ENCODE measurements around the gene TMEM40.

Gene TMEM40

DNA sequence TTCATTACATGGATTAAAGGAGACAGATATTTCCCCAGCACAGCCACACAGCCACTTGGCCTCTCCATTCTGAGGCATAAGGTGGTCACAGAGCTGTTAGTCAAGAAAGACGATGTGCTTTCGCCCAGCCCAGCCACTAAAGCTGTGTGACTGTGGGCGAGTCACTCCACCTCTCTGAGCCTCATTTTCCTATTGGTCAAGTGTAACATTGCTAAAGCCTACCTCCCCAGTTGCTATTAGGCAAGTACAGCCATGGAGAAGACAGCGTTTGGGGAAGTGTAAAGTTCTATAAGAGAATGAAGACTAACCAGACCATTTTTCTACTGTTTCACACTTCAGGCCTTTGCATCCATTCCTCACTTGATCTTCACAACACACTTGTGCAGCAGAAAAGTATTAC is 24.1 kb downstream of the TMEM40 start:
- Histone ChIP-seq H3K4me3 (ENCODE audit: low read length in 2 of 2) (no peak overlapping the region), H3K18ac (ENCODE audit: low read length) (no peak overlapping the region), H2BK5ac (ENCODE audit: low read length) (no peak overlapping the region), H2AFZ (ENCODE audit: low read length) (no peak overlapping the region), H2AK5ac (ENCODE audit: low read depth, low read length) (no peak overlapping the region), H3K9me3 (replicated peaks in 1 of 2; ENCODE audit: control insufficient read depth in 2 of 2, insufficient read depth in 1 of 2, low read depth in 1 of 2, low read length in 2 of 2) (no peaks in the 10 kb centered on the region), H3K36me3 (replicated peaks in 1 of 2; ENCODE audit: control insufficient read depth in 2 of 2, insufficient read depth in 2 of 2, low read length in 2 of 2) (no peaks in the 10 kb centered on the region), H3K27ac (replicated peaks; ENCODE audit: low read length) (no peak overlapping the region), H4K8ac (ENCODE audit: low read depth, low read length) (no peak overlapping the region), H3K14ac (ENCODE audit: low read length) (no peak overlapping the region), H2BK15ac (ENCODE audit: low read length) (no peak overlapping the region), H3K9ac (ENCODE audit: low read depth, low read length, poor library complexity) (no peak overlapping the region), H4K91ac (ENCODE audit: low read depth, low read length, poor library complexity) (no peak overlapping the region), H2BK120ac (ENCODE audit: low read depth, low read length) (no peak overlapping the region), H3K27me3 (ENCODE audit: control insufficient read depth in 3 of 3, insufficient read depth in 3 of 3, low read depth in 1 of 3, low read length in 3 of 3) (no peaks in the 10 kb centered on the region), H3K4me1 (ENCODE audit: control insufficient read depth in 2 of 2, insufficient read depth in 1 of 2, low read depth in 1 of 2, low read length in 2 of 2) (no peaks in the 10 kb centered on the region), H3K79me1 (ENCODE audit: low read depth, low read length) (no peaks in the 10 kb centered on the region), H3K4ac (ENCODE audit: low read length) (no peak overlapping the region), H2BK12ac (ENCODE audit: low read length) (no peak overlapping the region), H3K4me2 (ENCODE audit: insufficient read depth, low read length, poor library complexity, severe bottlenecking) (no peak overlapping the region), H3K23ac (ENCODE audit: low read depth, low read length, poor library complexity) (no peak overlapping the region)
- WGBS, 2 donors (ENCODE audit: extremely low coverage in 2 of 2, insufficient read length in 2 of 2, insufficient replicate concordance in 1 of 2), result no CpG with 5 or more reads among the region's 4 CpGs
- DNase-seq (ENCODE audit: low spot score), result no peak

DNA sequence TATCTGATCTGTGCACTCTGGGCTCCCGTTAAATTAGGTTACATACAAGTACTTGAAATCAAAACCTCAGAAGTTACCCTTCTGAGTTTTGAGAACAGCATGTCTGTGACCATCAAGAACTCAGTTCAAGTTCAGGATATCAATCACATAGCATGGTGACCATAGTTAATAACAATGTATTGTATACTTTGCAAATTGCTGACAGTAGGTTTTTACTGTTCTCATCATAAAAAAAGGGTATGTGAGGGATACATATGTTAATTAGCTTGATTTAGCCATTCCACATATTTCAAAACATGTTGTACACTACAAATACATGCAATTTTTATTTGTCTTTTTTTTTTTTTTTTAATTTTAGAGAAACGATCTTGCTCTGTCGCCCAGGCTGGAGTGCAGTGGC is 25.5 kb downstream of the TMEM40 start:
- no peaks in the 10 kb centered on the region for H3K9me3 ChIP-seq (replicated peaks in 1 of 2; ENCODE audit: control insufficient read depth in 2 of 2, insufficient read depth in 1 of 2, low read depth in 1 of 2, low read length in 2 of 2)
- WGBS, 2 donors (ENCODE audit: extremely low coverage in 2 of 2, insufficient read length in 2 of 2, insufficient replicate concordance in 1 of 2), result no CpG with 5 or more reads among the region's 3 CpGs

DNA sequence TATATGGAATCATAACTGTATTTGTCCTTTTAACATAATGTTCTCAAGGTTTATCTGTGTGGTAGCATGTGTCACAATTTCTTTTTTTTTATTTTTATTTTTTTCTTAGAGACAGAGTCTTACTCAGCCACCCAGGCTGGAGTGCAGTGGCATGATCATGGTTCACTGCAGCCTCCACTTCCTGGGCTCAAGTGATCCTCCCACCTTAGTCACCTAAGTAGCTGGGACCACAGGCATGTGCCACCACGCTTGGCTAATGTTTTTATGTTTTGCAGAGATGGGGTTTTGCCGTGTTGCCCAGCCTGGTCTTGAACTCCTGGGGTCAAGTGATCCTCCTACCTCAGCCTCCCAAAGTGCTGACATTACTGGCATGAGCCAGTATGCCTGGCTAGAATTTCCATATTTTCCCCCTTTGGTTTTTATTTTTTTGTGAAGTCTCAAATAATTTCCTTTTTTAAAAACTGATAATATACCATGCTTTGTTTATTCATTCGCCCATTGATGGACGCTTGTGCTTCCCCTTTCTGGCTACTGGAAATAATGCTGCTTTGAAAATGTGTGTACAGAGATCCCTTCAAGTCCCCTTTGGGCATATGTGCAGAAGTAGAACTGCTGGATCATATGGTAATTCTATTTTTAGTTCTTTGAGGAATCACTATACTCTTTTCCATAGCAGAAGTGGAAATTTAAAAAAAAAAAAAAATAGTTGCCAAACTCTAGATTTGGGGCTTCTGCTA is 28.4 kb downstream of the TMEM40 start:
- Histone ChIP-seq H3K23ac (ENCODE audit: low read depth, low read length, poor library complexity) (no peak overlapping the region), H3K9ac (ENCODE audit: low read depth, low read length, poor library complexity) (no peak overlapping the region), H3K4me3 (ENCODE audit: low read length in 2 of 2) (no peak overlapping the region), H3K9me3 (replicated peaks in 1 of 2; ENCODE audit: control insufficient read depth in 2 of 2, insufficient read depth in 1 of 2, low read depth in 1 of 2, low read length in 2 of 2) (no peaks in the 10 kb centered on the region), H2BK5ac (ENCODE audit: low read length) (no peak overlapping the region), H3K36me3 (replicated peaks in 1 of 2; ENCODE audit: control insufficient read depth in 2 of 2, insufficient read depth in 2 of 2, low read length in 2 of 2) (no peaks in the 10 kb centered on the region), H4K8ac (ENCODE audit: low read depth, low read length) (no peak overlapping the region), H2AFZ (ENCODE audit: low read length) (no peak overlapping the region), H2BK120ac (ENCODE audit: low read depth, low read length) (no peak overlapping the region), H2BK12ac (ENCODE audit: low read length) (no peak overlapping the region), H3K79me1 (ENCODE audit: low read depth, low read length) (no peaks in the 10 kb centered on the region), H2AK5ac (ENCODE audit: low read depth, low read length) (no peak overlapping the region), H3K4me1 (ENCODE audit: control insufficient read depth in 2 of 2, insufficient read depth in 1 of 2, low read depth in 1 of 2, low read length in 2 of 2) (no peaks in the 10 kb centered on the region), H3K27ac (replicated peaks; ENCODE audit: low read length) (no peak overlapping the region), H3K4ac (ENCODE audit: low read length) (no peak overlapping the region), H3K27me3 (ENCODE audit: control insufficient read depth in 3 of 3, insufficient read depth in 3 of 3, low read depth in 1 of 3, low read length in 3 of 3) (no peaks in the 10 kb centered on the region), H2BK15ac (ENCODE audit: low read length) (no peak overlapping the region), H3K14ac (ENCODE audit: low read length) (no peak overlapping the region), H4K91ac (ENCODE audit: low read depth, low read length, poor library complexity) (no peak overlapping the region), H3K18ac (ENCODE audit: low read length) (no peak overlapping the region), H3K4me2 (ENCODE audit: insufficient read depth, low read length, poor library complexity, severe bottlenecking) (no peak overlapping the region)
- no peak for DNase-seq (ENCODE audit: low spot score)
- WGBS, 2 donors (ENCODE audit: extremely low coverage in 2 of 2, insufficient read length in 2 of 2, insufficient replicate concordance in 1 of 2), result no CpG with 5 or more reads among the region's 4 CpGs

More for the DNA sequence above, 25.5 kb downstream of the TMEM40 start:
- Histone ChIP-seq H2BK15ac (ENCODE audit: low read length) (no peak overlapping the region), H3K36me3 (replicated peaks in 1 of 2; ENCODE audit: control insufficient read depth in 2 of 2, insufficient read depth in 2 of 2, low read length in 2 of 2) (no peaks in the 10 kb centered on the region), H3K23ac (ENCODE audit: low read depth, low read length, poor library complexity) (no peak overlapping the region), H4K8ac (ENCODE audit: low read depth, low read length) (no peak overlapping the region), H2BK120ac (ENCODE audit: low read depth, low read length) (no peak overlapping the region), H3K4me2 (ENCODE audit: insufficient read depth, low read length, poor library complexity, severe bottlenecking) (no peak overlapping the region), H3K9ac (ENCODE audit: low read depth, low read length, poor library complexity) (no peak overlapping the region), H3K27ac (replicated peaks; ENCODE audit: low read length) (no peak overlapping the region), H3K14ac (ENCODE audit: low read length) (no peak overlapping the region), H3K27me3 (ENCODE audit: control insufficient read depth in 3 of 3, insufficient read depth in 3 of 3, low read depth in 1 of 3, low read length in 3 of 3) (no peaks in the 10 kb centered on the region), H3K4ac (ENCODE audit: low read length) (no peak overlapping the region), H2BK5ac (ENCODE audit: low read length) (no peak overlapping the region), H3K79me1 (ENCODE audit: low read depth, low read length) (no peaks in the 10 kb centered on the region), H2AK5ac (ENCODE audit: low read depth, low read length) (no peak overlapping the region), H3K4me3 (ENCODE audit: low read length in 2 of 2) (no peak overlapping the region), H2AFZ (ENCODE audit: low read length) (no peak overlapping the region), H2BK12ac (ENCODE audit: low read length) (no peak overlapping the region), H3K18ac (ENCODE audit: low read length) (no peak overlapping the region), H3K4me1 (ENCODE audit: control insufficient read depth in 2 of 2, insufficient read depth in 1 of 2, low read depth in 1 of 2, low read length in 2 of 2) (no peaks in the 10 kb centered on the region), H4K91ac (ENCODE audit: low read depth, low read length, poor library complexity) (no peak overlapping the region)
- no peak for DNase-seq (ENCODE audit: low spot score)

DNA sequence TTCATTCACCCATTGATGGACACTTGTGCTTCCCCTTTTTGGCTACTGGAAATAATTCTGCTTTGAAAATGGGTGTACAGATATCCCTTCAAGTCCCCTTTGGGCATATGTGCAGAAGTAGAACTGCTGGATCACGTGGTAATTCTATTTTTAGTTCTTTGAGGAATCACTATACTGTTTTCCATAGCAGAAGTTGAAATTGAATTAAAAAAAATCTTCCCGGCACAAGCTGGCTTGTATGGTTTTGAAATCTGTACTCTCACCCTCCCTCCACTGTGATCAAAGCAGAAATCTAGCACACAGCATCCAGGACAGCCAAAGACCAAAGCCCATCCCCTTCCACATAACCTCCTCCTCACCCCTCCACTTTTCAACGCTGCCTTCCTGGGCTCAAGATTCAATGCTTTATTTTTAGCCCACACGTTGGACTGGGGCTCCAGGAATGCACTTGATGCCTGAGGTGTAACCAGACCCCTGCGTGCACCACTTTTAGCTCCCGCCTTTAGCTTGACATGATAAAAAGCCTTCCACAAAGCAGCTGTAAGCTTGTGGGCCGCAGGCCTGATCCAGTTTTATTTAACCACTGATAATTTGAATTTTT is 29.9 kb downstream of the TMEM40 start:
- H4K91ac ChIP-seq (ENCODE audit: low read depth, low read length, poor library complexity), result no peak overlapping the region
- H2AFZ ChIP-seq (ENCODE audit: low read length), result no peak overlapping the region
- no peak overlapping the region for H2BK15ac ChIP-seq (ENCODE audit: low read length)
- H3K36me3 ChIP-seq (replicated peaks in 1 of 2; ENCODE audit: control insufficient read depth in 2 of 2, insufficient read depth in 2 of 2, low read length in 2 of 2), result no peaks in the 10 kb centered on the region
- no peak overlapping the region for H2BK12ac ChIP-seq (ENCODE audit: low read length)
- H3K18ac ChIP-seq (ENCODE audit: low read length), result no peak overlapping the region
- H3K4ac ChIP-seq (ENCODE audit: low read length), result no peak overlapping the region
- no peak overlapping the region for H3K14ac ChIP-seq (ENCODE audit: low read length)
- H3K9ac ChIP-seq (ENCODE audit: low read depth, low read length, poor library complexity), result no peak overlapping the region
- DNase-seq (ENCODE audit: low spot score), result no peak
- no peaks in the 10 kb centered on the region for H3K27me3 ChIP-seq (ENCODE audit: control insufficient read depth in 3 of 3, insufficient read depth in 3 of 3, low read depth in 1 of 3, low read length in 3 of 3)
- no peak overlapping the region for H4K8ac ChIP-seq (ENCODE audit: low read depth, low read length)
- no peaks in the 10 kb centered on the region for H3K79me1 ChIP-seq (ENCODE audit: low read depth, low read length)
- no peak overlapping the region for H2BK5ac ChIP-seq (ENCODE audit: low read length)
- no peak overlapping the region for H3K4me3 ChIP-seq (ENCODE audit: low read length in 2 of 2)
- no peak overlapping the region for H3K27ac ChIP-seq (replicated peaks; ENCODE audit: low read length)
- H3K4me2 ChIP-seq (ENCODE audit: insufficient read depth, low read length, poor library complexity, severe bottlenecking), result no peak overlapping the region
- no peak overlapping the region for H2AK5ac ChIP-seq (ENCODE audit: low read depth, low read length)
- no peaks in the 10 kb centered on the region for H3K9me3 ChIP-seq (replicated peaks in 1 of 2; ENCODE audit: control insufficient read depth in 2 of 2, insufficient read depth in 1 of 2, low read depth in 1 of 2, low read length in 2 of 2)
- no peaks in the 10 kb centered on the region for H3K4me1 ChIP-seq (ENCODE audit: control insufficient read depth in 2 of 2, insufficient read depth in 1 of 2, low read depth in 1 of 2, low read length in 2 of 2)
- no peak overlapping the region for H2BK120ac ChIP-seq (ENCODE audit: low read depth, low read length)
- WGBS, 2 donors (ENCODE audit: extremely low coverage in 2 of 2, insufficient read length in 2 of 2, insufficient replicate concordance in 1 of 2), result no CpG with 5 or more reads among the region's 7 CpGs
- H3K23ac ChIP-seq (ENCODE audit: low read depth, low read length, poor library complexity), result no peak overlapping the region
